HG02981 (cell line): Measurements from ENCODE around the gene DOCK10.
"Not testable (repeated sequence)": the region's sequence is repeated elsewhere in the genome, so short reads cannot be mapped to it uniquely, and the experiment has no call there.

Experiments used
- ATAC-seq: cut with Tn5 transposase; IDR thresholded peaks from one replicate; pipeline ENCODE4 v1.9.1; 2021; ENCODE audit warnings: mild to moderate bottlenecking, moderate library complexity; ENCODE audit not compliant: unreplicated experiment

Gene DOCK10

DNA sequence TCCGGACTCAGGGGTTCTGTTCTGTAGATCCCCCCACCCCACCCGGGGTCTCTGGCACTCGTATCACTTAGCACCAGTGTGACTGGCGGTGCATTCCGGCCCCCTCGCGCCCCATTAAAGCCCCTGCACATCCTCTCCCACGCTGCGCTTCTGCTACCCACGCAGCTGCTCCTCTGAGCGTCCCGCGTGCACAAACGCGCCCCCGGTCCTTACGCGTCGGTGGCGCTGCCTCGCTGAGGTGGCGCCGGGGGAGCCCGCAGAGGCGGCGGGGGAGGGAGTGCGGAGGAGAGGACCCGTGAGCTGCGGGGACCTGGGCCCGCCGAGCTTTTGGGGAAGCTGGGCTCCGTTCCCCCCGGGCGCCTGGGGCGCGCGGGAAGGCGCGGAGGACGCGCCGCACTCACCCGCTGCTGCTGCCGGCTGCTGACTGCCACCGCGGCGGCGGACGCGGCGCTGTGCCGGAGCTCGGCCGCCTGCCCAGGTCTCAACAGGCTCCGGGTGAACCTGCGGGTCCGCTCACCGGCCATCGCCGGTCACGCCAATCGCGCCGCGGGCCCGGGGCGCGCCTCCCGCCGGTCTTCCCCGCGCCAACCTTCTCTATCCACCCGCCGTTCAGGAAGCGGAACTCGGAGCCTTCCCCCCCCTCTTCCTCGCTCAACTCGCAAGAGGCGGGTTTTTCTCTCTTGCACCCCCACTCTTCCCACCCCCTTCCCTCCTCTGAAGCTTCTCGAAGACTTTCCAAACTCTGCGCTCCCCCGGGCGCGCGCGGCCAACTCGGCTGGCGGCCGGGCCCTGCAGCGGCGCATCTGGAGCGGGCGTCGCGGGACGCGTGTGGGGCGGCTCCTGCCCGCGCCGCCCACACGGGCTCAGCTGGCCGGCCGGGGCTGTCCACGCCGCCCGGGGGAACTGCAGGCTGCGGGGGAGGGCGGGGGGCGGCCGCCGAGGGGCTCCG, at the start of gene DOCK10:
Gene DOCK10 (minus strand): TSS at position 618 of the 949 bp plus-strand sequence. CDS start 94 bp downstream, at position 524.
- peak; percentile 30 for ATAC-seq

DNA sequence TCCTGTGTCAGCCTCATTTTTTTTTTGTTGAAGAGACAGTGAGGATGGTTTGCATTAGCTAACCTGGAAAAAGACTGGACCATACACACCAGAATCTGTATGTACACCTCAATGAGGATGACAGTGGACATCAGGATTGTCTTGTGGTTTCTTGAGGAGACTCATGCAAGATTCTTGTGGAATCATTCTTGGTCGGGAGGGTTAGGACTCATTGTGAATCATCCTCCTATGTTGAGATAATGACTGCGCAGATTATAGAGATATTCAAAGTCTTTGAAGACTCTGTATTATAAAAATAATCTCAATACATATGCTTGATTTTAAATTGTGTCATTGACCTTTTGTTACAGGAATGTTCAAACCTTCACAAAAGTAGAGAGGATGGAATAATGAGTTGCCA, 49.1 kb upstream of the DOCK10 start:
- ATAC-seq, result no peak

DNA sequence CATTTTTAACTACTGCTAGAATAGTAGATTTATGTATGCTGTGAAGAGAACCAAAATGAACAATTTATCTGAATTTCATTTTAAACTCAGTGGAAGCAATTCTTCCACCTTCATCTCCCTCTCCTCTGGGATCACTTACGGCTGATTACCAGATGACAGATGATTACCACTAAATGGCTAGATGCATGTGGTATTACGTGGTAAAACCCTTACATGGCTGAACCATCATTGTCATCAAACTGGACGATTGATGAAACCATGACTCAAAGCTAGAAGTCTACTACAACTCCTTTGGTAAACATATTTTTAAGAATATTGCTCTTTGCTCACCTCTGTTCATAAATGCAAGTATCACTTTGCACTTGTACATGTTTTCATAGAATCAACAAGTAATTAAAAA, 48.5 kb upstream of the DOCK10 start:
- ATAC-seq, result no peak

DNA sequence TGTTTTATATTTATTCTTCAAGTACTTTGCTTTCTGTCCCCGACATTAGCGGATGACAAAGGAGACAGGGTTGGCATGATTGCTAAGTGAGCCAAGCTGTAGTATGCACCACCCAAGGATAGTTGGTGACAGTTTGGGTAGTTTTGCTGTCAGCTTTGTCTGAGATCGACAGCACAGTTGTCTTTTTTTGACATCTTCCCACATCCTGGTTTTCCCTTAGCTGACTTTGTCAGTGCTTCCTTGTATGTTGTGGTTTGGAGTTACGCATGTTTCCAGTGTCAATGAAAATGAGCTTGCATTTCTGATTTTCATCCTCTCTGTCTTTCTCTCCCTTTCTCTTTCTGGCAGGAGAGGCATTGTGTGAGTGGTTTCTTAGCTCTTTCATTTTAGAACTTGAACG, 44.6 kb upstream of the DOCK10 start:
- ATAC-seq, result no peak

DNA sequence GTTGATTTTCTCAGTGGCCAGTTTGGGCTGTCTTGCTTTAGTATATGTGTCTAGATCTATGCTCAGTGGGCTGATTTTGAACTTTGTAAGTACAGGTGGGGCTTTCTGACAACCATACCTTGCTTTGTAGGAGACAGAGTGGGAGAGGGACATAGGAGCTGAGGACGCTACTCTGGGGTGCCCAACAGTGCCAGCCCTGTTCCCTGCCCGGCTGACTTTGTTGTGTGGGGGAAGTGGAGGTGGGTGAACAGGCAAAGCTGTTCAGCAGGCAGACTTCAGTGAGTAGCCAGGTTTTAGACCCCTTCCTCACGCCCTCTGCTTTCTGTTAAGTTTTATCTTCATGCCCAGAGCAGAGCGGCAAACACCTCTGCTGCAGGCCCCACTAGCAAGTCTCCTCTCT, 44.2 kb upstream of the DOCK10 start:
- no peak for ATAC-seq

DNA sequence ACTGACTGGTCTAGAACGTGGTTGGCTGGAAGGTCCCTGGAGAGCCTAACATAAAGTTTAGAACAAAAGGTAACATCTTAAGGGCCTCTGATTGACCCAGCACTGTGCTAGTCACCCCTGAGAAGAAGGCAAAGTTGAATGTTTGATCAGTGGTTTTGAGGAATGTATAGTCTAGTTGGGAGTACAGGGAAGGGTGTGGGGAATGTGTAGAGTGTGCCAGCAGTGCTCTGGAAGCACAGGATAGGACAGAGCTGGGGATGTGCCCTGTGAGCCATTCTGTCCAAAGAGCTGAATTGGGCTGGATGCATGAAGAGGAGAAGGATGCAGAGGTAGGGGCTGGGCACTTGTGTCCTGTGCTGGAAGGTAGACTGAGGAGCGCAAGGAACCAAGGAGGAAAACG, 41.0 kb upstream of the DOCK10 start:
- ATAC-seq, result no peak

DNA sequence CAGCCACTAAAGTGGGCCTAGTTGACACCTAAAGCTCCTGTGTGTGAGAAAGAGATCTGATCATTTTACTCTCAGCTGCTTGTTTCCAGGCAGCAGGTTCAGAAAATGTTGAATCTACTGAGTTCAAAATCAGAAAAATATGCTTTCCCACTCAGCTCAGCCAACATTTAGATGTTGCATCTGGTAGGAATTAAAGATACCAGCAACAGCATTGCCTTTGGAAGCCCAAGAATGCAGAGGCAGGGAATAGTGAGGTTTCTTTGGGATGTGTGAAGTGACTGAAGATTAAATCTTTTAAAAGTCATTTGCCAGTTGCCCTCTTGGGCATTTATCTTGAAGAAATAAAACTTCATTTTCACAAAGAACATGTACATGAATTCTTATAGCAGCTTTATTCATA, 33.9 kb upstream of the DOCK10 start:
- no peak for ATAC-seq

DNA sequence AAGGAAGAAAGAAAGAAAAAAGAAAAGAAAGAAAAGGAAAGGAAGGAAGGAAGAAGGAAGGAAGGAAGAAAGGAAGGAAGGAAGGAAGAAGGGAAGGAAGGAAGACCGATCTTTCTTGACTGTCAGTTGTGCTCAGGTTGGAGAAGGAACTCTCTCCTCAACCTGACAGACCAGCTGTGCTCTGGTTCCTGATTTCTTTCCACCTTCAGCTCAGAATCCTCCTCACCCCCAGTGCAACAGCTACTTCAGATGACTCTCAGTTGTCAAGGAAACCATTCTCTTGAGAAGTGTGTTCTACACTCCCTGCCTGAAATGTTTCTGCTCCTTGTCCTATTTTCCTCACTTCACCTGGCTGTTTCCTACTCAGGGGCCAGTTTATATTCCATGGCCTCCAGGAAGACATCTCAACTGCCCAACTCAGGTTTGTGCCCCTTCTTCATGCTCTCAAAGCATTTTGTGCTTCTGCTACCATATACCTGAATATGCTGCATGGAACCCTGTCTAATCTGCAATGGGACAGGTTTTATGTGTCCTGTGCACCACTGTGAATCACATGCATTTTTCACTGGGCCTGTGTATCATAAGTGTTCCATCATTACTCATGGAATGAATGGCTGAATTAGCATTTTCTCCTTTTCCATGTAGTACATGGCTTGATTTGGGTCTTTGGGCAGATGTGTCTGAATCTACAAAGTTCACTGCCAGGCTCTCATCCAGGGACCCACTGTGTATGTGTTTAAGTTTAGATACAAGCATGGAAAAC, 32.8 kb upstream of the DOCK10 start:
- ATAC-seq, result no peak

DNA sequence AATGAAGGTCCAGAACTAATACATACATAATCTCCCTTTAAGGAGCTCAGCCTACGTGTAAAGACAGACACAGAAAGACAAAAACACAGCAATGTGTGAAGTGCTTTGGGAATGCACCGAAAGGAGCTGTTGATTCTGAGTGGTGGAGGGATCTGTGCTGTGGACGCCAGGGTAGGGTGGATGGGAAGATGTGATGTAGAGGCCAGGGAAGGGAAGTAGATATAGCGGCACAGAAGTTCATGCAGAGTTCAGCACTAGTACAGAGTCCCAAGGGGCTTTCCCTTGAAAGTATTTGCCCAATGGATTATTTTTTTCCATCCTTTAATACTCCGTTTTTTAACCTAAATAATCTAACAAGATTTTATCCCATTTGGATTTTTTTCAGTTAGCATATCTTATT, 32.1 kb upstream of the DOCK10 start:
- no peak for ATAC-seq

DNA sequence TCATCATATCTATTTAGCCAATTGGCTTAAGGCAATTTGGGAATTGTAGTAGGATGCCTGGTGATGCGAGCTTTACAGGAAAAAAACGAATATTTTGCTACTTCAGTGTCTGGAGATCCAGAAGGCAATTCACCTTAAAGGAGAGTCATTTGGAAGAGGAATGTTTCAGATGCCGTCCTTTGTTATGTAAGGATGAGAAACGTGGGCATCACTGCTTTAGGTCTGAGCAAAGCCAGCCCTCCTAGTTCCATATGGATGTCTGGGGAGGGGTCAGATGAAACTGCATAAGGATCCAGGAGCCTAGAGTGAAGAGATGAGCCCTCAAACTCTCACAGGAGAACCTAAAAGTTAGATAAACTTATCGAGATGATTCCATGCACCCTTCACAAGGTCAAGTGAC, 30.9 kb upstream of the DOCK10 start:
- no peak for ATAC-seq

DNA sequence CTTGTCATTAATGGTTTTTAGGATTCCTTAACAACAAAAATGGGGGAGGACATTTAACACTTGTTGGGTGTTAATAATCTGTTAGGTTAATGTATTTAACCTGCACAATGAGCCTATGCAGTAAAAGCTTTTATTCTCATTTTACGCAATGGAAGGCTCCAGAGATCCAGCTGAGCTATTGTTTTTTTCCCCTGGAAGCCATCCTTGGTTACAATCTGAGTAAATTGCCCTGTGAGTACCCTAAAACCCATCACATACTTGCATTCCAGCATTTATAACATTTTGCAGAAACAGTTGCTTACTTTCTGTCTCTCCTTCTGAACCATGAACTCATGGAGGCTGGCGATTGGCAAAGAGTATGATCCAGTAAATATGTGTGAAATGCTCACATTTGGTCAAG, 30.2 kb upstream of the DOCK10 start:
- no peak for ATAC-seq

DNA sequence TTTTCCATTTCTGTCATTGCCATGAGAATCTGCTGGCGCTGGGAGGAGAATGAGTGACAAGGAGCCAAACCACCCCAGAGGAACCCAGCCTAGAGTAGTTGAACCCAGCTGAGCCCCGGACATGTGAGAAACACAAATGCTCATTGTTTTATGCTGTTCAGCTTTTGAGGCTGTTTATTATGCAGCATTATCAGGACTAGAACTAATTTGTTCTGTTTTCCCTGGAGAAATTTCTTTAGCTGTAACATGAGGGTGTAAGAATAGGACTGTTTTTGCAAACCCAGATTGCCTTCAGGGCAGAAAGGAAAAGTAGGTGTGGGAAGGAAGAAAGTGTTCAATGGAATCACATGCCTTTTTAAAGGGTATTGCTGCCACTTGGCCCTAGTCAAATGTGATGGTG, 28.5 kb upstream of the DOCK10 start:
- no peak for ATAC-seq

DNA sequence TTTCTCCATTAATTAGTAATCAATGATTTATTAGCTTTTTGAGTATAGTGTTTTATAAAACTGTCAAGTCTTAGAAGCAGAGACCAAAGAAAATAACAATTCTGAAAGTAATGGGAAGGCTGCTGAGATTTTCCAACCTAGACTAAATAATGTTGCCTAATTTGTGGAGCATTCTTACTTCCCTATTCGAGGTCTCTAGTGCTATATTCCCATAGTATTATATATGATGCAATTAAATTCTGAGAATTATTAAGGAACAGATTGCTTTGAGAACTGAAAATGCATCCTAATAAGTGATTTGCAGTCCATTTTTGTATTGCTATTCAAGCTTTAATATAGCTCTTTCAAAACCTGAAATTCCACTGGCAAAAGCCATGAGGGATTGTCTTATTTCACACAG, 27.7 kb upstream of the DOCK10 start:
- no peak for ATAC-seq

DNA sequence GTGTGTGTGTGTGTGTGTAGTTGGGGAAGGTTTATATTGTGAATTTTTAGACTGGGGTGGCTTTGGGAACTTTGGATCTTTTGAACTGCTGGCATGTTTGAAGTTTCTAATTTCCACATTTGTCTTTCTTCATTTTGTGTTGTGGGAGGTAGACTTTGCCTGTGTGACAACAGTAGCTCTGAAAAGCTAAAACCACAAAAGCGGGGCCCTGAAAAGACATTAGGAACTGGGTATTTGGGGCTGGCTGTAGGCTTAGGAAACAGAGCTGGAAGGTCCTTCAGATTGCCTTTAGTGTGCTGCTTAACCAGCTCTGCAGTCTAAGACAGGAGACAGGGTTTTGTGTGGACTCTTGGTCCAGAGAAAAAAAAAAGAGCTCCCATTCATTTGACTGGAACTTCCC, 27.2 kb upstream of the DOCK10 start:
- no peak for ATAC-seq

DNA sequence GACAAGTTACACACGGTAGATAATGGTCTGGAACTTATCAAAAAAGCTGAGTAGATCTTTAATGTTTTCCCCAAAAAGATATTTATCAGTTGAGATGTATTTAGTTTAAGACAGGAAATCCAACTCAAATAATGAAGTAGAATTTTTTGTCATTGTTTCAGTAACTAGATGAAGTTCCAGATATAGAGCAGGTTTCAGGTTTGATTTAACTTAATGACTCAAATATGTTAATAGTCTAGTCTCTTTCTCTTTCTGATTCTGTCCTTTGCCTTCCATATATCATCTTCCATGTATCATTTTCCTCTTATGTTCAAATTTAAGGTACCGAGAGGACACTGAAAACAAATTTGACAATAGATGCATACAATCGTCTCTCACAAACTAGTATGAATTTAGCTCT, 23.6 kb upstream of the DOCK10 start:
- ATAC-seq, result no peak

DNA sequence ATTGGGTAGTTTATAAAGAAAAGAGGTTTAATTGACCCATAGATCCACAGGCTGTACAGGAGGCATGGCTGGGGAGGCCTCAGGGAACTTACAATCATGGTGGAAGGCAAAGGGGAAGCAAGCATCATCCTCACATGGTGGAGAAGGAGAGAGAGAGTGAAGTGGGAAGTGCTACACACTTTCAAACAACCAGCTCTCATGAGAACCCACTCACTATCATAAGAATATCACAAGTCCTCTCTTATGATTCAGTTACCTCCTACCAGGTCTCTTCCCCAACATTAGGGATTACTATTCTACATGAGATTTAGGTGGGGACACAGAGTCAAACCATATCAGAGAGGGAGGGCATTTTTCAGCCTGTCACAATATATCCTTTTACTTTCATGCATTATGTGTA, 22.7 kb upstream of the DOCK10 start:
- ATAC-seq, result no peak

DNA sequence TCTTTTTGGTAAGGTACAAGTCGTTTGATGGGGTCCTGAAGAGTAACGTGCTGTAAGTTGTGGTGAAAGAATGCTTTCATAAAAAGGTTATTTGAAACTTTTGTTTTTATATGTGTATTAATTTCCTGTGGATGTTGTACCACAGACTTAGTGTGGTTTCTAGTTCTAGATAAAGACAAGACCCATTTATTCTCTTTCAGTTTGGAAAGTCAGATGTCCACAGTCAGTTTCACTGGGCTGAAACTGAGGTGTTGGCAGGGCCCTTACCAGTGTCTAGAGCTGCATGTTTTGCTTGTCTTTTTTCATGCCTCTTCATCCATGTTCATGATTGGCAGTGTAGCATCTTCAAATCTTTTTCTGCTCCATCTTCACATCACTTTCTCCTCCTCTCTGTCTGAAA, 22.1 kb upstream of the DOCK10 start:
- ATAC-seq, result no peak

DNA sequence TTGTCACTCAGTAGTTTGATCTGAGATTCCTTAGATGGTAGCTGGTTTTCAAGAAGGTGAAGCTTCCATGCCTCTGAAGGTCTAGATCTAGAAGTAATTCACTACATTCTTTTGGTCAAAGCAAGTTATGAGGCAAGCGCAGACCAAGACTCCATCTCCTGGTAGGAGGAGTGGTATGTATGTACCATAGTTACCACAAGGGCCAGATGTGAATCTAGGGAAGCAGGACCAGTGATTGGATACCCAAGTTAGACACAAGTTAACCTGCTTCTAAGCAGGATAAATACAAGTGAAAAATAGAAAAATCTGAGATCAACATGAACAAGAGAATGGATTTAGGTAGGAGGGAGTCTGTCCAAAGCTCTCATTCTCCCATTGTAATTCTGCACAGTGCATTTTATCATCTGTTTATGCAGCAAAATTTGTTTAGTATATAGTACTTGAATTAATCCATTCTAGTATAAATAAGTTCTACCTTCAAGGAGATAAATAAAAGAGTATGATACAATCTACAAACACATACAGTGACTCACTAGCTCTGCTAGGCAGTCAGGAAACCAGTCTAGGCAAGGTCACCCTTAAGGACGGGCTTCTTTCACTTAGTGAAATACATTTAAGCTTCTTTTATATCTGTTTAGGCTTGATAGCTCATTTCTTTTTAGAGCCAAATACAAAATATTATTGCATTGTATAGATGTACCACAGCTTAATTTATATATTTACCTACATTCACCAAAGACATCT, 14.2 kb upstream of the DOCK10 start:
- no peak for ATAC-seq

DNA sequence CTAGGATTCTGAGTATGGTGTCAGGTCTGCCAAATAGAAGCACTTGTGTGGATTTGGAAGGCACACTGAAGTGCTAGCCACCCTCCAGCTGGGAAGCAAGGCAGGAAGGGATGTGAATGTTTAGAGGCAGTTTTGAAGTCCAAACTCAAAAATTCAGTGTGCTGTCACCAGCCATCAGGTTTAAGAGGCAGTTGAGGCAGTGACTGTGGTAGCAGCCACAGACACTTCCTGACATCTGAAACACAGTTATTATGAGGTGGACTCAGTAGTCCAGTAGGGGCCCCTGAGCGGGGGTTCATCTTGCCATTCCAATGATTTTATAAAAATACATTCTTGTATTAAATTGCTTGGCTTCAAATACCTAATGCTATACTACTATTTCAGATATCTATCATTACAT, 13.4 kb upstream of the DOCK10 start:
- ATAC-seq, result no peak

DNA sequence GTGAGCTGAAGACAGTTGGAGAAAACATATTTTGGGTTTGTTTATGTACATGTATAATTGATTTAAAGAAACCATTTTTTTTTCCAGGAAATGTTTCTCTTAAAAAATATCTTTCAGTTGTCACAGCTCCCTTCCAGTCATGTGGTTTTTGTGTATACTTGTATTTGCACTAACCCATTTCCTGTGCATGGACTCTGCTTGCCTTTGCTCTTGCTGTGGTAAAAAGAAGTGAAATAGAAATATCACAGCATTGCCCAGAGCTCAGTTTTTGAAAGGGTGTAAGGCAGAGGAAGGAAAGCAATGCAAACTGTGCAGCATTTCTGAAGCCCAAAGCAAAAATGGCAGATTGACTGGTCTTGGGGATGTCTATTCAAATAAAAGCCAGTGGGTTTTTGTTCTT, 10.4 kb upstream of the DOCK10 start:
- ATAC-seq, result peak; percentile 74

DNA sequence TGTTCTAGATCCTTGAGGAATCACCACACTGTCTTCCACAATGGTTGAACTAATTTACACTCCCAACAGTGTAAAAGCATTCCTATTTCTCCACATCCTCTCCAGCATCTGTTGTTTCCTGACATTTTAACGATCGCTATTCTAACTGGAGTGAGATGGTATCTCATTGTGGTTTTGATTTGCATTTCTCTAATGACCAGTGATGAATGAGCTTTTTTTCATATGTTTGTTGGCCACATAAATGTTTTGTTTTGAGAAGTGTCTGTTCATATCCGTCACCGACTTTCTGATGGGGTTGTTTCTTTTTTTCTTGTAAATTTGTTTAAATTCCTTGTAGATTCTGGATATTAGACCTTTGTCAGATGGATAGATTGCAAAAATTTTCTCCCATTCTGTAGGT, 5.2 kb upstream of the DOCK10 start:
- ATAC-seq, result not testable (repeated sequence)

DNA sequence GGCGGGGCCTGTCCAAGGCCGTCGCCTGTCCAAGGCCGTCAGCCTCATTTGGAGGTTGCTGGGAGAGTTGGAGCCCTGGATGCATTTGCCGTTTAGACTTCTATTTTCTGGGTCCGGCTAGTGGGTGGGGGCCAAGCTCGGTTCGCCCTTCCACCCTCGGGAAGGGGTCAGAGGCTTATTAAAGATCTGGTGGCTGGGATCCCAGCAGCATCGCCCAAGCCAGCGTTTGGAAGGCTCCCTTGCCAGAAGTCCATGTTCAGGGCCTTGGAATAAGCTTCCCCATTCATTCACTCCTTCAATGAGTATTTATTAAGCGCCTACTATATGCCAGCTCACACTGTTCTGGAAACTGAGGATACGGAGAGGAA, 516 bp upstream of the DOCK10 start:
- ATAC-seq, result no peak
